Hematopoietic multipotent progenitor cell (in vitro differentiated cells): ENCODE results near the gene FAM124A. TPM values are rescaled to one million over a fixed set of nuclear protein-coding genes. Genes with fewer than 3 reads are reported as not detected.

Source experiments
- DNase-seq, 3 donors: peaks; one replicate each; pipeline ENCODE4 v3.0.0-alpha.2; 2011 to 2015; ENCODE audit warnings: low read depth in 2 of 3, low spot score in 2 of 3
- total RNA-seq: library from RNA; depleted of rRNA; stranded (reverse); fragments of >200 nt; gene quantifications from one replicate; pipeline ENCODE4 v1.2.3, GENCODE V29; 2012

The FAM124A gene
- total RNA-seq, 1 donor, result 0.27 TPM

DNA sequence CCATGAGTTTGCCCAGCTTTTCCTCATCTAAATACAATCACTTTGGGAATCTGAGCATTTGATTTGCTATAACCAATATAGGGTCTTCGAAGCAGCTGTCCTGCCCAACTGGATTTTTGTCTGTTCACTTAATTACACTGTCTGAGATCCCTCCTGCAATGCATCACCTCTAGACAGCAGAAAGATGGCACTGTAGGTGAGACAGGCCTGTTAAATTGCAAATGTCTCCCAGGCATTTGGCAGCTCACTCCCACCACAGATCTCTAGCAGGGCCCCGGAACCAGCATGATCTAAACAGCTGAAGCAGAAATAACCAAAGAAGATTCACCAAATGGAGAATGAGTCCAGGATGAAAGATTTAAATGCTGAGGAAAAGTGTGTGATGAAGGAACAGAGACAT lies 75.4 kb downstream of the FAM124A start:
- no peak for DNase-seq

DNA sequence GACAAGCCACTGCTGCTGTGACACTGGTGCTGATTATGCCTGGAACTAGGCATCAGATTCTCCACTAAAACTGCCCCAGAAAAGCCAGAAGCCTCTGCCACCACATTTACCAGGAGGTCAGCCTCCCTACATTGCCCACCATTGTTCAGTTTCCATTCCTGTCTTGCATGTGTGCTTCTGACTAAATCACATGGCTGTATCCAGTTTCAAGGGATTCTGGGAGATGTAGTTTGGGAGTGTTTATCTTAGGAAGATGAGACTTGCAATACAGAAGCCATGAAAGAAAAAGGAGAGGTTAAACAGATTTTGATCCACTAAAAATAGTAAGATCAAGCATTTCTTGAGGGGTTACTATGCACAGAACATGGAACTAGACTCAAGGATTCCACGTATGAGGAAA lies 76.6 kb downstream of the FAM124A start:
- DNase-seq, result no peak

DNA sequence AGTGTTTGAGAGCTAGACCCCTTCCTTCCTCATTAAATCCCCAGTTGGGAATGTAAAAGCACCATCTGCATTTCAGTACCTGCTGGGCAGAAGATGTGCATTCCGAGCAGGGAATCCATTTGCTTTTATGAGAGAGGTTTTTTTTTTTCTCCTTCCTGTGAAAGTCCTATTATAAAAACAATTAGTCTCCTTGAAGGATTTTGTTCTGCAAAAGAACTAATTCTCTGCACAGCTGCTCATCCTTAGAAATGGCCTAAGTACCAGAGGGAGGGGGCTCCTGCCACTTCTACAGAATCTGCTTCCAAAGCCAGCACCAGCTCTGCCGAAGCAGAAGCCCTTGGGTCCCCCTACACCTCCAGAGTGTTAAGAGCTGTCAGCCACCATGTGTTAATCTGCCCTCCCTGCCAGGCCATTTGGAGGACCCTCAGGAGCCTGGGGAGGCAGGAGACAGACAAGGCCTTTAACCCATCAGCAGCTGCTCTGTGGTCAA lies 80.9 kb downstream of the FAM124A start:
- DNase-seq, result no peak

DNA sequence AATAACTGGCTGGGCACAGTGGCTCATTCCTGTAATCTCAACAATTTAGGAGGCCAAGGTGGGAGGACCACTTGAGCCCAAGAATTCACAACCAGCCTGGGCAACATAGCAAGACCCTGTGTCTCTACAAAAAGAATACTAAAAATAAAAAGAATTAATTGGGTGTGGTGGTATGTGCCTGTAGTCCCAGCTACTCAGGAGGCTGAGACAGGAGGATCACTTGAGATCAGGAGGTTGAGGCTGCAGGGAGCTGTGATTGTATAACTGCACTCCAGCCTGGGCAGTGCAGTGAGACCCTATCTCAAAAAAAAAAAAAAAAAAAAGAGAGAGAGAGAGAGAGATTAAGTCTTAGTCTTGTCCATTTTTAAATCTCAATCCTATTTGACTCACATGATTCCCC lies 81.7 kb downstream of the FAM124A start:
- no peak for DNase-seq

DNA sequence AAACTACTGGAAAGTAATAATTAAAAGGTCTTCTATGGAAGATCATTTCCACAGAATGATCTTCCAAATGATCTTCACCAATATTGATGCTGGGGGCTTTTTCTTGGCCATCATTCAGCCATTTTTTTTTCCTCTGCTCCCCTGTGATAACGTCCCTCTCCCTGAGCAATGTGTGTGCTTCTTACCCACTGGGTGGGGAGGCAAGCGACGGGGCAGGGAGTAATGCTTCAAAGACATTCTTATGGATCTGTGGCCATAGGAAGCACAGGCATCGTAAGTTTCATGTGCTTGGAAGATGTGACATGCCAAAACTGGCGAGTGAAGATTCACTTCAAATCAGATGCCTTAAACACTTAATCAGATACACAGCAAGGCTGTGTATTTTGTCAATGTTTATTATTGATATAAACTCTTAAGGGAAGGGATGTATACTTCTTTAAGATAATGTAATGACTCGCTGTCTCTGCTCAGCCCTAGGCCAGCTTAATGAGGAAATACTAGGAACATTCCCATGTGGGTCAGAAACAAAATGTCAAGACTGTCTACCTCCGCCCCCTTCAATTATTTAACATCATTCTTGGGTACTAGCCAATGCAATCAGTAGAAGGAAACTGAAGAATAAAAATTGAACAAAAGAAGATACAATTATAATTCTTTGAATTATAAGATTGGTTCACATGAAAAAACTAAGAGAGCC lies 83.2 kb downstream of the FAM124A start:
- DNase-seq, result no peak

DNA sequence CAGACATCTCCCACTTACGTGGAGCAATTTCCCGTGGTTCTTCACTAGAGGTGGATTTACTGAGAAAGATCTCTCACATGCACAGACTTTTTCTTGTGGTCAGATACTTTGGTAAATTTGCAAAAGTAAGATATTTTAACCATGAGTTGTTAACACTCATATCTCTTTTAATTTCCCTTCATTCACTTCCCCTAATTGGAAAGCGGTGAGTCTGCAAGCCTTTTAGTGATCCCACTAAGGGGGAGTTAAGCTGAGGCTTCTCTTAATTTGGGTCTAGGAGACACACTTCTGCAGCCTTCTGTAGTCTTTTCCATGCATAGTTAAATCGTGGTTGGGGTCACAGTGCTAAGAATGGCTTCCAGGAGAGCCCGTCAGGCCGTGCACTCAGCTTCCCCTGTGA lies 86.6 kb downstream of the FAM124A start:
- peak in 1 of 3 donors; percentile 37 for DNase-seq

DNA sequence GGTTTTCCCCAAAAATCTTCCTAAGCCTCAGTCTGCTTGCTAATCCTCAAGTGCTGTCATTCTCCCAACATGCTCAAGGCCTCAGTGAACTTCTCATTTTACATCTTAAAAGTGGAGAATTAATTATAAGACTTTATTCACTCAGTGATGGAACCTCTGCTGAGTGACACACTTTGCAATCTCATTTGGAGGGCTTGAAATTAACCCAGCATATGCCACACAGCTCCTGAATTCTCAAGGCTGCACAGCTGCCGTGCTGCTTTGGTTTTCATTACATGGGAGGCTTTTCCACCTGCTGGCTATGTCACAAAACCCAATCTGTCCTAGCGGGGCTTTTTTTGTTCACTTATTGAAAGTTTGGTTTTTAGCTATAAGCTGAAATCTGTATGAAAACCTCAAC lies 89.0 kb downstream of the FAM124A start:
- DNase-seq, result no peak

DNA sequence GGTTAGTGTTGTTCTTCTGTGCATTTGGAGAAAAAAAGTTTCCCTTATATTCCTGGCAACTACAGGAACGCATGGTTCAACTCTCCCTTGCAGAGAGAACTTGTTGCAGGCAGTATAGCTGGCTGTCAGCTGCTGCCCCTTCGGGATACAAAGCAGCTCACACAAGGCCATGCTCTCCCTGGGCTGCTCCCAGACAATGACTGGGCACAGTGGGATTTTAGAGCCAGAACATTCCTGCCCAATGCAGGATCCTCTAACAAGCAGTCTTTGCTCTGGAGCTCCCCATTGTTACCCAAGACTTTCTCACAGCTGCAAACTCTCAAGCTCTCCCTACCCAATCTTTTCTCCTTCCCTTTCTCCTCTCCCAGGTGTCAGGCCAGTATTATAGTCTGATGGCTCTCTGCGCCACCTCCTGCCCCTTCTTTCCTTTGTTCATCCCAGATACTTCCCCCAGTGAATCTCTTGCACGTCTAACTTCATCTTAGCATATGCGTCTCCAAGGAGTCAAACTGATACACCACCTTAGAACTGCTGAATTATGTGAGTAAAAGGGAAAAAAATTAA lies 89.8 kb downstream of the FAM124A start:
- no peak for DNase-seq

DNA sequence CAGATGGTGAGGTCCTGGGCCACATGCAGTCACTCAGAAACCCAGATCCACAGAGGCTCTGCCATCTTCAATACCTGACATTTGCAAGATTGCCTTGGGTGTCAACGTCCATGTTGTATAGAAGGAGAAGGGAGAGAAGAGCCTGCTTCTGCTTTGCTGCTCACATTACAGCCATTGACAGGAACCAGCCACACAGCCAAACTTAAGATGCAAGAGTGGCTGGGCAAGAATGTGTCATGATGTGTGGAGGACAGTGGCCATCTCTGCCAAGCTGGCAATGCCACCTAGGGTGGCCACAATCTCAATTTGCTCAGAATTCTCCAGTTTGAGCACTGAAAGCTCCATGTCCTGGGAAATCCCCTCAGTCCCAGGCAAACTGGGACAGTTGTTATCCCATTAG lies 91.4 kb downstream of the FAM124A start:
- no peak for DNase-seq

DNA sequence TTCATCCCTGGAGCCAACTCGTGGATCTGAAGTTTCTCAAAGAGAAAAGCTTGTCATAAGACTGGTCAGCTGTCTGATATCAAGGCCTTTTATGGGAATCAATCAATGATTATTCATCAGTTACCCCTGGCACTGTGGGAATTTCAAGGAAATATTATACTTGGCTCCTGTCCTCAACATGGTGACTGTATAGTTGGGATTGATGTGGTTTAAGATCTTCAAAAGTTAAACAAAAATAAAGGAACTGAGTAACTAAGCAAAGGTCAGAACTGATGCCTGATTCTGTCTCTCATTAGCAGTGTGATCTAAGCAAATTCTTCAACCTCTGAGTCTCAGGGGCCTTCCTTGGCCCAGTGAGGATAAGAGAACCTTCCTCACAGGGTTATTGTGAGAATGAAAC lies 95.1 kb downstream of the FAM124A start:
- DNase-seq, result no peak

DNA sequence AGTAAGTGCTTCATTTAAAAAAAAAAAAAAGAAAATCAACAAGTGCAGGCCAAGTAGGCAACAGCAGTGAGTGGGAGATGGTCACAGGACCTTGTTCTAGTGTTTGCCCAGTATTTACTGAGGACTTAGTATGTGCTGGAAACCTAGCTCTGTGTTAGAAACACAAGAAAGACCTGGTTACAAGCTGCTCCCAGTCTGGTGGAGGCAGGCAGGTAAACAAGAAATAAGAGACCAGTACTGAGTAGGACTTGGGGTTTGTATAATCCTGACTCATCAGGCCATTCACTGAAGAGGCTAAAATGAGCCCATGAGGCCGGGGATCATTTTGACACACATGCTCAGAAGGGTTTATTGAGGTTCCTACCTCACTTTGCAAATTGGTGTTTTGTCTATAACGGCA lies 95.8 kb downstream of the FAM124A start:
- no peak for DNase-seq

DNA sequence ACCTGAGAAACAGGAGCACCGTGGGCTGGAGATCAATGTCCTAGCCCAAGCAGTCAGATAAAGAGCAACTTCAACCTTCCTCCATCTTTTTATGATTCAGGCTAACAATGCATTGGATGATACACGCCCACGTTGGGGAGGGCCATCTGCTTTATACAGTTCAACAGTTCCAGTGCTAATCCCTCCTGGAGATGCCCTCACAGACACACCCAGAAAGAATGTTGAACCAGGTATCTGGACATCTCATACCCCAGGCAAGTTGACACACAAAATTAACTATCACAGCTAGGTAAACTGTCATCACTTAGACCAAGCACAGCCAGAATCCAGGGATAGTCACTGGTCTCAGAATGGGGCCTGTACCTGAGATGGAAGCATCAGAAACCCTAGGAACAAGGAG lies 96.7 kb downstream of the FAM124A start:
- no peak for DNase-seq

DNA sequence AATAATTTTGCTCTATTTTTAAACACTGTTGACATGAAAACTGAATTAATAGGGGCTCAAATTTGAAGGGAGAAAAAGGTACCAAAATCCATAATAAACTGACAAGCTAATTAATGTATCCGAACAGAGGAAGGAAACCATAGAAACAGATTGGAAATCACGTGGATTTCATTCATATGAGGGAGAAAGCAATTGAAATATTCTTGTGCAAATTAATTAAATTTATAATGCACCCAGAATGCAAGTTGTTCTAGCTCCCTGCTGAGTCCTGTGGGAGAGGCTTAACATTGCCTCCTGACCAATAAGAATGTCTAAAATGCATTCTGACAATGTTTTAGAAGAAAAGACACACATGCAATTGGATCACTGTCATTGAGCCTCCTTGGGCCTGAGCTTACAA lies 99.6 kb downstream of the FAM124A start:
- no peak for DNase-seq

DNA sequence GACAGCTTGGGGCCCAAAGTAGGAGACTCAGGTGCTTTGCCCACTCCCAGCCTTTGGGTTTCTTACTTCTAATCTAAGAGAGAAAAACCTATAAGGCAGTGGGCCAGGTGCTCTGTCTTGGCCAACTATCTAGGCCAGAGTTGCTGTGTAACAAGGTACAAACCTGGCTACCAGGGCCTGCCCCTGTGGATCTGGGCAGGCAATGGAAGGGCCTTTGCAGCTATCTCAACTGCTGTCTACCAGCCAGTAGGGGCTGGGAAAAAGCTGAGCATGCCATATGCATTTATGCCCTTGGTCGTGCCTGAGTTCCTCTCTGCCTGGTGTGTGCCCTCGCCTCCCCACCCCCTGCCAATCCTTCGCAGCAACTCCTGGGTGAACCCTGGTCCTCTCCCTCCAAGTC lies 100.6 kb downstream of the FAM124A start:
- DNase-seq, result no peak

DNA sequence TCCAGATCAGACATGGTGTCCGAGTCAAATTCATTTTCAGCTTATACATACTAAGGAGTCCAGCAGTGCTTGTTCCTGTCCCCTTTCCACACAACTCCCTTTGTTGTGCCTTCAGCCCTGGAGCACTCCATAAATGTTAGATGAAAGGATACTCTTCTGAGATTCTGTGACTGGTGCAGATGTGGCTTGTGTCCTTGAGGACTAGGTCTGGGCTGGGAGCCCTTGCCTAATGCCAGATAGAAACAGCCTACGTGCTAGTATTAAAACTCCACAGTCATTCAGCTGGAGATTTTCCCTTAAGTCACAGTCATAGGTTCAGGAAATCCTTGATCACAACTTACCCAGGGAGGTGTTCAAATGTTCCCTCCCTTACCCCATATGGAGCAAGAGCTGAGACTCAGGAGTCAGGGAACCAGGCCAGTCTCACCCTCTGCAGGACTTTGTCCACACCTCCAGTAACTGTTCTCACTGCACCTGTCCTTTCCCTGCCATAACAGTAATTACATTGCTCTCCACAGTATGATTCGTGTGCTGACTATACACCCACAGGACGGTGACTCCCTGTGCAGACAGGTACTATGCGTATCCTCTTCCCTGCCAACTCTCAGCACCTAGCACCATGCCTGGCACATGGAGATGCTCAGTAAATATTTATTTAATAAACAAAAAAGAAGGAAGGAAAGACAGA lies 101.8 kb downstream of the FAM124A start:
- no peak for DNase-seq

DNA sequence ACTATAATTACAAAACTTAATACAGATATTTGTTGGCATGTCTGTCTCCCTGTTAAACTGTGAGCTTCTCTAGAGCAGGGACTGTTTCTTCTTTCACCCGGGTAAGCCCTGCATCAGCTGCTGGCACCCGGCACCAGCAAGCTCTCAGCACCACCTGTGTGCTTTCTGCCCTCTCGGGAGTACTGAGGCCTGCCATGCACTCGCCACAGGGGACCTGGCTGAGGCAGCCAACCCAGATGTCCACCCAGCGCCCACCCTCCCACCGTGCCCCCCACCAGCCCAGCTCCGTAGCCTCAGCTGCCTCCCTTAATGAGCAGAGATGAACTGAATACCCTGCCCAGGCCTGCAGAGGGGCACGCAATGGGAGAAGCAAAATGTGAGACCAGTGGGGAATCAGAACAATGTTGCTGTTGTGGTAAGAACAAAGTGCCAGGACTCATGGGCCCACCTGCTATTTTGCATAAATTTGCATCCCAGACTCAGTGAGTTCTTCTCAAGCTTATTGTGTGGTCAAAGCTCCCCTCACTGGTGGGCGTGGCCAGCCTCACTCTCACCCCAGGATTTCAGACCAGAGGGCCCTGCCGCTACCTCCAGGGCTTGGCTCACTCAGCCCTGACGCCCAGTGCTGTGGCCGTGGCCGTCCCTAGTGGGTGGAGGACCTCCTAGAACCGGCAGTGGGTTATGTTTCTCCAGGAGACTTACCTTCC lies 102.7 kb downstream of the FAM124A start:
- no peak for DNase-seq

DNA sequence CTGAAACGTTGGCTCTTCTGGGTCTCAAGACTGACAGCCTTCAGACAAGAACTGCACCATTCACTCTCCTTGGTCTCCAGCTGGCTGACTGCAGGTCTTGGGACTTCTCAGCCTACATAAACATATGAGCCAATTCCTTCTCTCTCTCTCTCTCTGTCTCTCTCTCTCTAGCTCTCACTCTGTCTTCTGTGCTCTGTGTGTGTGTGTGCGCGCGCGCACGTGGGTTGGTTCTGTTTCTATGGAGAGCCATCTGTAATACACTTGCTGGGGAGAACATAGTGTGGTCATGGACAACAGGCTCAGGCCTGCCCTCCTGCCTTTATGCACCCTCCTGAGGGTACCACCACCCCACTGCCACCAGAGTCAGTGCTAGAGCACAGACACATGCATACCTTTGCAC lies 103.6 kb downstream of the FAM124A start:
- DNase-seq, result no peak

DNA sequence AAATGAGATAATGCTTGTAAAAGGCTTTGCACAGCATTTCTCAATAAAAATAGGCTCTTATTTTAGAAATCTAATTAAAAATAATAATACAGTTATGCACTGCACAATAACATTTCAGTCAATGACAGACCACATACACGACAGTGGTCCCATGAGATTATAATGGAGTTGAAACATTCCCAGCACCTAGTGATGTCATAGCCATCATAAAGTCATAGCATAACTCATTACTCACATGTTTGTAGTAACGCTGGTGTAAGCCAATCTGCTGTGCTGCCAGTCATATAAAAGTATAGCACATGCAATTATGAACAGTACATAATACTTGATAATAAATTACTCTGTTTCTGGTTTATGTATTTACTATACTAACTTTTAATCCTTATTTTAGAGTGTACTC lies 104.6 kb downstream of the FAM124A start:
- DNase-seq, result no peak

DNA sequence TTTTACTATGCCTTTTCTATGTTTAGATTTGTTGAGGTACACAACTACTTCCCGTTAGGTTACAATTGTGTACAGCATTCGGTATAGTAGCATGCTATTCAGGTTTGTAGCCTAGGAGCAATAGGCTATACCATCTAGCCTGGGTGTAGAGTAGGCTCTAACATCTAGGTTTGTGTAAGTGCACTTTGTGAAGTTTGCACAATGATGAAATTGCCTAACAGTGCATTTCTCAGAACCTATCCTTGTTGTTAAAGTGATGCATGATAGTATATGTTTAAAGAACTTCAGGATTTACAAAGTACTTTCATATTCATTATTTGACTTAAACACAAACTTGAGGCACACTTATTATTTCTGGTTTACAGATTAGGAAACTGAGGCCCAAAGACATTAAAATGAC lies 105.8 kb downstream of the FAM124A start:
- DNase-seq, result no peak

DNA sequence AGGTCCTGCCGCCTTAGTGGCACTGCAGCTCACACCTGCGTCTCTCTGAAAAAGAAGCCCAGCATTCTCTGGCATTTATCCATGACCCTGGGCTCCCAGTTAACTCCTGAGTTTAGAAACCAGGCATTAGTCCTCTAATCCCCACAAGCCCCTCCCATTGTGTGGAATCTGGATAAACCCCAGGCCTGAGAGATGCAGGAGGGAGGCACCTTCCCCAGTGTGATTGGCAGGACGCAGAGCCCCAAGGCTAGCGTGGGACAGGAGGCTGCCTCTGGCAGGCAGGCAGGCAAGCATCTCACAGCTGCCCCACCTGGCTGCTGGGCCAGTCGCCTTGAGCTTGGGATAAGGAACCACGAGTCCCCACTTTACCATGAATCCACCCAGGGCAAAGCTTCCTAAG lies 106.3 kb downstream of the FAM124A start:
- no peak for DNase-seq

DNA sequence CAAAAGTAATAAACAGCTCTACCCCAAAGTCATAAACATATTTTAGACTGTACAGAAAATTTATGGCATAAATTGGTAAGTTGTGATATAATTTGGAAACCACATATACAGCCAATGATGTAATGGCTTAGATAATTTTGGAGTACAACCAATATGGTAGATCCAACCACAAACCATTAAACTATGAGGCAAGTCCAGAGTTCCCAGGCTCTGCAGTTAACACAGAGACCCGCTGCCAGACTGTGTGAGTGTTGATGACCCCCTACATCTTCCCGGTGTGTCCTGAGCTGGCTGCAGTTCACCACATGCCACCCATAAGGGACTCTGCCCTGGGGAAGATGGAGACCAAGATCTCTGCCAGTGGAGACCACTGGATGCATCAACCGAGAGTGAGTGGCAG lies 107.4 kb downstream of the FAM124A start:
- DNase-seq, result no peak

DNA sequence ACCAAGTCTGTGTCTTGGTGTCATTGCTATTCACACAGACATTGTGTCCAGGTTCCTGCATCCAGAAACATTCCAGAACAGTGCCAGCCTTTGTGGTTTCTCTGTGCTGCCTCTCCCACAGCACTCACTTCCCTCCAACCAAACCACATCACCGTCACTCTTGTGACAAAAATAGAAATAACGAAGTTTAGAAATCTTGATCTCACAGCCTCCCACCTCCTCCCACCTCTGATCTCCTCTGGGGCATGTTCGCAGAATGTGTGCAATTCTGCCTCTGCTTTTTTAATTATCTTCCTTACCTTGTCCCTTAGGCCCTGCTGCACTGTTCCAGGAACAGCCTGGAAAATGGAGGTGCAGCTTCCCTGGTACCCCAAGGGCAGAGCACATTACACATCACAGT lies 108.6 kb downstream of the FAM124A start:
- peak in 2 of 3 donors; percentile 57 to 82 for DNase-seq
